Activated gamma-delta T cell treated with anti-CD3 and anti-CD28 coated beads, Interleukin-2, amount 50 U/mL, for 16 hours (primary cell): ENCODE measurements around the gene DDX24.

Experiments used
- DNase-seq: peaks from one replicate; pipeline ENCODE4 v3.0.0-alpha.2; 2020; ENCODE audit warnings: low read depth

The DDX24 gene

GRCh38 chr14:94048691-94049624 lies 32.0 kb downstream of the DDX24 start:
- no peak for DNase-seq

- DNase-seq, result no peak
Measured at GRCh38 chr14:94047581-94047980, 33.4 kb downstream of the DDX24 start.

- no peak for DNase-seq
Measured at GRCh38 chr14:94046696-94047250, 34.2 kb downstream of the DDX24 start.

DNA sequence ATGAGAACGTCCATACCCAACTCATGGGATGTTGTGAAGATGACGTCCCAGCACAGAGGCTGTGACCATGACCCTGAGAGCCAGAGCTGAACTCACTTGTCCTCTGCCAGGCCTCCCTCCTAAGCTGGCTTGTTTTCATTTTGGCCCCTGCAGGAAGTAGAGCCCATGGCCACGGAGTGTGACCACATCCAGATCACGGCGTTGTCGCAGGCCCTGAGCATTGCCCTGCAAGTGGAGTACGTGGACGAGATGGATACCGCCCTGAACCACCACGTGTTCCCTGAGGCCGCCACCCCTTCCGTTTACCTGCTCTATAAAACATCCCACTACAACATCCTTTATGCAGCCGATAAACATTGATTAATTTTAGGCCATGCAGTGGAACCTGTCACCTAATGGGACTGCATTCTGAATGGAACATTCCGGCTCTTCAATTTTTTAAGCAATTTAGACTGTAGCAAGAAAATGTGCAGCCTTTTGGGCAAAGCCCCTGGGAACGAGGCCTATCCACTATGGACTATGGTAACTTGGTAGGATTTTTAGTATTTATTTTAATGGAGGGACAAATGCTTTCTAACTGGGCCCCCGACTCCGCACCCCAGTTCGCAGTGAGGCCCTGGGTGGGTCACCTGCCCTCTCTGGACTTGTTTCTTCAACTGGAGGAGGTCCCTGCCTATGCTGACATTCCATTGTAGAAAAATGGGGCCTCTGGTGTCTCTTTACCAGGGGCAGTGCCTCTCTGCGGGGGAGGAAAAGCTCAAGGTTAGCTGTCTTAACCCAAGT lies 35.2 kb downstream of the DDX24 start:
- DNase-seq, result no peak

DNA sequence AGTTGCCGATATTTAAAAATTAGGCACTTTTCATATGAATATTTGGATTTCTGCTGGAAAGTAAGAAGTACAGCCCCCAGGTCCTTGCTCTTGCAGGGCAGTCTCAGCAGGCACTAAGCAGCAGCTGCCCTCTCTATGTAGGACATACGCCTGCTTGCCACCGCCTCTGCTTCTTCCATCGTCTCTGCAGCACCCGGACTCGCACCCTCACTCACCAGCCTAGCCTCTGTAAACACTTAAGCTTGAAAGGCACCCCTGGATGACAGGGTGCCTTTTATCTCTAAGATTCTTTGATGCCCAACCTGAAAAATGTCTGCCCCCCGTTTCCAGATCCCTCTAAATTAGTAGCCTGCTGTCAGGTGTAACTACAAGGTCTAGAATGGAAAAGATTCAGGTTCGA lies 35.9 kb downstream of the DDX24 start:
- DNase-seq, result no peak

- DNase-seq, result no peak
Measured at GRCh38 chr14:94044476-94045091, 36.4 kb downstream of the DDX24 start.

- no peak for DNase-seq
Measured at GRCh38 chr14:94043756-94044475, 37.1 kb downstream of the DDX24 start.

GRCh38 chr14:94043111-94043755 lies 37.8 kb downstream of the DDX24 start:
- DNase-seq, result no peak

- no peak for DNase-seq
Measured at GRCh38 chr14:94042433-94043091, 38.4 kb downstream of the DDX24 start.

DNA sequence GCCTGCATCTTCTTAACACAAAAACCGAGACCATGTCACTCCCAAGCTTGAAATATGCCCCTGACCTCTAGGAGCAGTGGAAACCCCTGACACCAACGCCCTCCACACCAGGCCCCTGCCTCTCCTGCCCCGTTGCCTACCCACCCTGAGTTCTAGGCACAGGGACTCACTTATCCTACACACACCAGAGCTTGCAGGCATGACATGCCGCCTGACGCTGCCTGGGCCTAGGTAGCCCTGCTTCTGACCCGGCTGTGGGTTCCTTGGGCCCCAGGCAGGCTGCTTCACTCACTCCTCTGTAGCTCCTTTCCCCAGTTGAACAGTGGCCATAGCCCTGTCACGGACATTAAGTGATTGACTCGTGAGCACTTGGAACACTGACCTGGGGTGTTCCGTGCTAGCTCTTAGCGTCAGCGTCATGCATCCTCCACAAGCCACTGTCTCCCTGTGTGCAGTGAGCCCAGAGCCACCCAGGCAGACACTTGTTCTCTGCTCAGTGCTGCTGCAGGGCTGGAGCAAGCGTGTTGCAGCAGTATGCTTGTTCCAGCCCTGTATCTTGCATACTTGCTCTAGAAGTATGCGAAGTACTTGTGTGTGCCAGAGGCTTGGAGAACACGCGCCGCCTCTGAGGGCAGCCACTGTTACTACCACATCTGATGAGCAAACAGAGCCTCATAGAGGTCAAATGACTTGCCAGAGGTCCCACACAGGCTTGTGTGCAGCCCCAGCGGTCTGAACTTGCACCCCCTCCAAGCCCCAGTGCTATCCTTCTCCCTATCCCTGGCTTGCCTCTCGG lies 39.3 kb downstream of the DDX24 start:
- DNase-seq, result no peak

DNA sequence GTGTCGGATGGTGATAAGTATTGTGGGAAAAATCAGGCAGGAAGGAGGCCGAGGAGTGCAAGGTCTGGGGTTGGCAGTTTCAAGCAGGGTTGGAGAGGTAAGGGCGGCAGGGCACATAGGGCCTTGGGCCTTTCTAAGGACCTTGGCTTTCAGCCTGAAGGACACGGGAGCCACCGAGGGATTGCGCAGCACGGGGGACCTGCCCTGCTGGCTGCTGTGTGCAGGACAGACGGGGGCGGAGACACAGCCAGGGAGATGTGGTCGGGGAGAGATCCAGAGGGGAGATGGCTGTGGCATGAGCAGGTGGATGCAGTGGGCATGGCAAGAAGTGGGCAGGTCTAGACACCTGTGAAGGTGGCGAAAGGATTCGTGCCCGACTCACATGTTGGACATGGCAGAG lies 40.2 kb downstream of the DDX24 start:
- DNase-seq, result no peak

DNA sequence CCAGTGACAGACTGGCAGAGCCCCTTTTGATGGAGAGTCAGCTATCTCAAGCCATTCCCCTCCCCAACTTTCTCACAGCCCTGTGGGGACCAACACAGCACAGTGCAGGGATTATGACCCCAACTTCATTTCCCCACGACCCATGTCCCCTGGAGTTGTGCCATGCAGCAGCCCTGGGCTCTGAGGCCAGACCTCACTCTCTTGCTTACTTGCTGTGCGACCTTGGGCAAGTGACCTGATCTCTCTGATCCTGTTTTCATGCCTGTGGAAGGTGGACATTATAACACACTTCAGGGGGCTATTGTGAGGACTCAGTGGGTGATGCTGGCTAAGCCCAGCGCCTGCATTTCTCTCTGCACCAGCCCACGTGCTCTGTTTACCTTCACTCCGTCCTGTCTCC lies 40.8 kb downstream of the DDX24 start:
- DNase-seq, result no peak

- no peak for DNase-seq
Measured at GRCh38 chr14:94038921-94039629, 41.9 kb downstream of the DDX24 start.

DNA sequence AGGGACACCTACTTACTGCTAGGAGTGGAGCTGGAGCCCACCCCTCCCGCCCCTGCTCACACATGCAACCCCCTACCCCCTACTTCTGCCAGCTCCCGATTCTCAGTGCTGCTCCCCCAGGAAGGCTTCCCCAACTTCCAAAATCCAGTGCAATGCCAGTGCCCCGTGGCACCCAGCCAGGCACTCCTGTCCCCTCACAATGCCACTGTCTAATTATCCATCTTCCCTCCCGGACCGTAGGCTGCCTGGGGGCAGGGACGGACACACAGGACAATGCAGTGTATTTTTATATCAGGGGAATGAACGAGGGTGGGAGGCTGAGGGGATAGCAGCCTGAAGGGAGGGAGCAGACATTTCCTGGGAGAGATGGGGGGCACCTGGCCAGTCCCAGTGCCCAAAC lies 42.5 kb downstream of the DDX24 start:
- no peak for DNase-seq

DNA sequence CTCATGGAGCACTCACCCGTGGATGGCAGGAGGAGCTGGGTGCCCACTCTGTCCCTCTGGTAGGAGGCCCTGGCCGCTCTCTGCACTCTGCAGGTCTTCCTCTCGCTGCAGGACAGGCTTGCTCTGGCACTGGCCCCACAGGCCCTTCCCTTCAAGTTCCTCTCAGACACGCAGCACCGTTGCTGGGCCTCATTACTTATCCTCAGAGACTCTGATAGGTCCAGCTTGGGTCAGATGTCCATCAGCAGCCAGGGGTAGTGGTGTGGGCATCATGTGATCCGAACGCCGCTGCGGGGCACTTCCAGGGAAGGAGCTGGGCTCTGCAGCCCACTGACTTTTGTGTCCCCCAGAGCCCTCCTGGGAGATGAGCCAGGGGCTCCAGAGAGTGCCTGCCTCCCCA lies 43.0 kb downstream of the DDX24 start:
- no peak for DNase-seq

DNA sequence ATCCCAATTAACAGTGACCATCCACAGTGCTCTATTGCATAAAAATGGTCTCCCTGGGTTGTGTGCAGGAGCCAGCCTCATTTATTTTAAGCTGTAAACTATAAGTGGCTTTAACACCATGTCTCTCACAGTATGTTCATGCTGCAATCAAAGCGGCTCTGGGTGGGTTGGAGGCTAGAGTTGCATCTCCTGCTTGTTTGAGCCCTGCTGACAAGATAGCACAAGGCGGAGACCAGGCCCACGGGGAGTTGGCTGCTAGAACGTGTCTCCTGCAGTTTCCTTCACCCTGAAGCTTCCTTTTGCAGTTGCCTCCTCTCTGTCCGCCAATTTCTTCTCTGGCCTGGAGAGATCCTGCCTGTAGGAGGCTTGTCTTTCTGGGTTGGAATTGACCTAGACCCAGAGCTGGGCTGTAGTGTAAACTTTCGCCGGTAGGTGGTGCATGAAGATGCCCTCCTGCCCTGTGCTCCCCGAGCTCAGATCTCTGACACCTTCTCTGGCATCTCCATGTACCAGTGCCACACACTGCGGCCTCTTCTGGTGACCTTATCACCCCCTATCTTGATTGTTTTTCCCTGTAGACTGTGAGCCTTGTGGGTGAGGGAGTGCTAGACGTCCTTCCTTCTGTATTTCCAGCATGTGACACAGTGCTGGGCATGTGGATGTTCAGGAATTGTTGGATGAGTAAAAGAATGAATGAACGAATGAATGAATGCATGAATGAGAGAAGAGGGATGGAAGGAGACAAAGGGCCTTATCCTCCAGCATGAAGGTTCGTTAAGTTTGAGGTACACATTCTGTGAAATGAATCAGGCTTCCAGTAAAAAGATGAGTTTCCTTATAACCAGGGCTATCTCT lies 44.5 kb downstream of the DDX24 start:
- DNase-seq, result peak; percentile 64

DNA sequence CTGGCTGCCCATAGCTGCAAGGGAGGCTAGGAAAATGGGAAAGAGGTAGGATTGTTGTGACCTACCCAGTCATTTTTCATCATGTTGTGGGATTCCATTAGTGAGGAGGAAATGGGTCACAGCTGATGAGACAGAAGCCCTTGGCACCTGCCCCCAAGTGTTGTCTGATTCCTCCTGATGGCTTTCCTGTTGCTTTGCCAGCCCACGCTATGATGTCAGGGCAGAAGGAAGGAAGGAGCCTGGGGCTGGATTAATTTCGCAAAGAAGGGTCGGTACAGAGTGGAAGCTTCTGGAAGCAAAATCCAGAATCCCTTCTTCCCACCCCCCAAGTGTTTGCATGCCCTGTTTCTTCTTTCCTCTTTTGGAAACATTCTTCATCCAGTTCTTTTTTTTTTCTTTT lies 46.1 kb downstream of the DDX24 start:
- DNase-seq, result no peak

DNA sequence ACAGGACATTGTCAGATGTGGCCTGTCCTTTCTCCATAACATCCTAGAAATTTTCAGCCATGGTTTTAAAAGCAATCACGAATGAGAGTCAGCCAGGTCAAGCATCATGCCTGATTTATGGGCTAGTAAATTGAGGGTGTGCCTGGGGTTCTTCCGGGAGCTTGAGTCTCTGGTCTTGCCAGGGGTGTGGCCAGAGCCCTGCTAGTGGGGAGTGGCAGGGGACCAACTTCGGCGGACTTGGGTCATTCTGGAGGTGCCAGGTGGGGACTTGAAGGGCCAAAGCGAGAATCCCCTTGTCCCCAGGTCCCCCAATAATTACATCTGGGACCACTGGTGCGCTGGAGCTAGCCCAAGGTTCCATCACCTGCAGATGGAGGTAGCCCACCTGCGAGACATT lies 49.1 kb downstream of the DDX24 start:
- DNase-seq, result no peak
